GM21528 (cell line): ENCODE results near the gene R3HCC1L.

Experiments used
- ATAC-seq: cut with Tn5 transposase; IDR thresholded peaks from one replicate; pipeline ENCODE4 v1.9.1; 2021; ENCODE audit warnings: mild to moderate bottlenecking, moderate library complexity; ENCODE audit not compliant: unreplicated experiment, low FRiP score

Gene R3HCC1L

DNA sequence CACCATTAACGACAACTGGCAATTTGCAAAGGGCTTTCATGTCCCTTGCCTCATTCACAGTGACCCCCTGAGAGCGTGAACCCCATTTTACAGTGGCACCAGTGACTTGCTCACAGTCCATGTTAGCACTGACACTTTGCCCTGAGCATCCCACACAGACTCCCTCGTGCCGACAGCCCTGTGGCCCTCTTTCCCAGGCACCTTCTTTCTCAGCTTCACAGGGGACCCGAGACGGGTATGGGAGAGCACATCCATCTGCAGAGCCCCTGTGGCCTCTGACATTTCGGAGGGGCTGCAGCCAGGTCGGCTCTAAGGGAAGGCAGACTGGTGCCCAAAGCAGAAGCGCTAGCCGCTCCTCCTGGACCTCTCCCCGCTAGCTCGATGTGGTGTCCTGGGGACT, 122.7 kb downstream of the R3HCC1L start:
- ATAC-seq: no peak

DNA sequence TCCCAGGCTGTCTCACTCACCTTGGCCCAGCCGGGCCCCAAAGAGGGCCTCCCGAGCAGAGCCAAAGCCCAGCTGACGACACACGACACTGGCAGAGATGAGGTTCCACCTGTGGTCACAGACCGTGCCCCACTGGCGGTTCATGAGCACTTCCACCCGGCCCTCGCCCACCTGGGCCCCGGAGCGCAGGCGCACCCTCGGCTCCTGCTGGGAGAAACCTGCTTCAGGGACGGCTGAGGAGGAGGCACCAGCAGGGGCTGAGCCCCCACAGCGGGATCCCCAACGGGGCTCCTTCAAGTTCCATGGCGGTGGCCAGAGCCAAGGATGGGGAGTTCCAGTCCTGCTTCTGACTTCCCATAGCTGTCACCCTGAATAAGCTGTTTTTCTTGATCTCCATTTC, 123.5 kb downstream of the R3HCC1L start:
- no peak for ATAC-seq

DNA sequence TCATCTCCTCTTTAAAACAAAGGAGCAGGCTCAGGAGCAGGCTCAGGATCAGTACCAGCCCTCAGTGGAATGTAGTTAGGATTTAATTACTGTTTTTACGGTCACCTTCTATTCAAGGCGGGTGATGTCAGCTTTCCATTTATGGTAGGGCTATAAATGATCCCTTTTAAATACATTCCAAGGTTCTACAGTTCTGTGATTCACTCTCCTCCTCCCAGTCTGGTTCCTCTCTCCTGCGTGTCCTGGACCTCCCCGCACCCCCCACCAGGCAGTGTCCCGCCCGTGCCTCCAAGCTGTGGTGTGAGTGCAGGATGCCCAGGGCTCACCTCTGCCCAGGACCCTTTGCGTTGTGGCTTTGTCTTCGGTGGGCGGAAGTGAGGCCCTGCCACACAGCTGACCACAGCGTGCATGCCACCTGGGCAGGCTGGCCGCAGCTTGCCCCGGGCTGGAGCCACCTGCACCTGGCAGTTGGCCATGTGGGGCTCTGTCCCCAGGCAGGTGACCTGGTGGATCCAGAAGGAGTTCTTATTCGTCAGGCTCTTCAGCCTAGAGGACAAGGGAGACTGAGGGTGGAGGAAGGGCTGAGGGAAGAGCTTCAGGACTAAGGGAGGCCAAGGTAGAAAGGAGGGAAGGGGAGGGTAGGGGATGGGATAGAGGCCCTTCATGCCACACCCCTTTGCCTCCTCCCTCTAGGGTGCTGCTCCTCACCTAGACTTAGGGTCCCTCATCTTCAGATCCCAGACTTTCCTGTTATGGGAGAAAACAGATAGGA, 124.4 kb downstream of the R3HCC1L start:
- no peak for ATAC-seq

DNA sequence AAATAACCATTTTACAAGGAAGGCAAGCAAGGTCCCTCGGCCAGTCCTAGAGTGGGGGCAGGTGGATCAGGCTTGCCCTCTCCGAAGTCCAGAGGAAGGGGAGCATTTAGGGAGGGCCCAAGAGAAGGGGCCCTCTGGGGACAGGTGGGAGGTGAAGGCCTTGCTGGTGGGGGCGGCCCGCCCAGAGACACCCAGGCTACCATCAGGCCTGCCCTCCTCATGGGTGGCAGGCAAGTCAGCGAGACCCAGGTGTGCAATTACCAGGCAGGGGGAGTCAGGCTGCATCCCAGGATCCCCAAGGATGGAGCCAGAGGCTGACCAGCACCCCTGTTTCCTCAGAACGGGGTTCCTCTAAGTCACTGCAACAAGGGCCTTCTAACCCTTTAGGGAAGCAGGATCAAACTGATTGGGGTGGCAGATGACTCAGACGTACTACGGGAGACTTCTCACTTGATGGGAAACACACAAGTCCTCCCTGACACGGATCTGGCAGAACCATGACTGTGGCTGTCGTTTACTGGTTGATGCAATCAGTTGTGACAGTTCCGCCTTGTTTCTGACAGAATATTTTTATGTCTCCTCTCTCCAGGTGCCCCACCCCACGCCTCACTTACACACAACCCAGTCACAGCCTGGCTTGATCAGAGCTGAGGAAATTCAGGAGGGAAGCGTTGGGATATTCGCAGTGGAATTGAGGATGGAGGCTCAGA, 125.3 kb downstream of the R3HCC1L start:
- ATAC-seq: no peak

DNA sequence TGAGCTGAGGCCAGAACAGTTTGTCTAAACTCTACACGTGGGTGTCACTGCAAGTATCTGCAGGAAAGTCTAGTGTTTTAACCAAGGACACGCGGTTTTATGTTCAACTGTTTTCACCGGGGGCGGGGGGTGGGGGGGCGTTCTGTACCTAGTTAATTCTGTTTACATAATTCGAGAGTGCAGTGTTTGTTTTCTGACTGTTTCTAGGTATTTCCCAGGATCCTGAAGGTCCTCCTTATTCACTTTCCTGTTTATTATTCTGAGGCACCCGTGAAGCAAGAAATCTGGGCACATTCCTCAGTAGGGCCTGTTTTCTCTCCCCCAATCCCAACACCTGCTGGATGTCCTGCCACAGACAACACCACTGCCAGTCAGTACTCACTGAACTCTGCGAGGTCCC, 125.9 kb downstream of the R3HCC1L start:
- no peak for ATAC-seq

DNA sequence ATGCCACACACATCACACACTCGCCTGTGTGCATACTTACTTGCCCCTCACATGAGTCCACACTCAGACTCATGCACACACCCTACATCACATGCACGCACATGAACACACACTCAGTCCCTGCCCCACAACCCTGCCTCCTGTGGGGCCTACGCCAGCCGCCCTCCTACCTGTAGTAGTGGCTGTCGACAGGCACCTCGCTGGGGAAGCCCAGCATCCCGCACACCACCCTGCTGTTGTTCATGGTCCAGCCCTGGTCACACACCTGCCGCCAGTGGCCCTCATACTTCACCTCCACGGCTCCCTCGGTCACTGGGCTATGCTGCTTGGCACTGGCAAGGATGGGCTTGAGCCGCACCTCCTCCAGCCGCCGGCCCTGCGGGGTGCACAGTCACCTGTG, 126.3 kb downstream of the R3HCC1L start:
- ATAC-seq: no peak

DNA sequence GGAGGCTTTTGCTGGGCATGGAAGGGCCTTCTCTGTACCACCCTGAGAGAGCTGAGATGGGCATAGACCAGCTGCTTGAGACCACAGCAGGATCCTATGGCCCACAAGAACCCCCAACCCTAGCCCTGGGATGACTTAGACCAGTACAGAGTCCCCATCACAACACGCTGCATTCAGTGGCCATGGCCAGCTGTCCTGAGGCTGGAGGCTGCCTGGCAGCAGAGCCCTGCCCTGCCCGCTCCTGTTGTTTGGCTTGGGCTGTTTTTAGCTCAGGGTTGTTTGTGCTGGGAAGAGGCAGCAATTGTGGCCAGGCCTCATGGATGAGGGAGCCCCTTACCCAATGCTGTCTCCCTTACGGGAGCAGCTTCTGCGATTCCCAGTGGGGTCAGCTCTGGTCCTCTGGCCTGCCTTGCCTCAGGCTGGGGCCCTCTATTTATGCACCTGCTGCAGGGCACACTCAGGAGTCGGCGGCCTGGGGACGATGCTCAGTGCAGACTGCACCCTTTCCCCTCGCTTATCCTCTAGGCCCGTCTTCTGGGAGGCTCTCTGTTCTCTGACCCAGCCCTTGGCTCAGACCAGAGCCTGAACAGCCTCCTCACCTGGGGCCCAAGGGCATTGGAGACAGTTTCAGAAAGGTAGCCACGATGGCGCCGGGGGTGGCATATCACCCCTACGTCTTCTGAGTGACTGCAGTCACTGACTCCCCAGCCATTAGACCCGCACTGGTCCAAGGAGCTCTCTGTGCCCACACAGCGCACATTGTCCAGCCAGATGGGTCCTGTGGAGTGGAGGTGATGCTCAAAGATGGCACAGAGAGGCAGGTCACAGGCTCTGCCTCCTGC, 127.2 kb downstream of the R3HCC1L start:
- ATAC-seq: no peak

DNA sequence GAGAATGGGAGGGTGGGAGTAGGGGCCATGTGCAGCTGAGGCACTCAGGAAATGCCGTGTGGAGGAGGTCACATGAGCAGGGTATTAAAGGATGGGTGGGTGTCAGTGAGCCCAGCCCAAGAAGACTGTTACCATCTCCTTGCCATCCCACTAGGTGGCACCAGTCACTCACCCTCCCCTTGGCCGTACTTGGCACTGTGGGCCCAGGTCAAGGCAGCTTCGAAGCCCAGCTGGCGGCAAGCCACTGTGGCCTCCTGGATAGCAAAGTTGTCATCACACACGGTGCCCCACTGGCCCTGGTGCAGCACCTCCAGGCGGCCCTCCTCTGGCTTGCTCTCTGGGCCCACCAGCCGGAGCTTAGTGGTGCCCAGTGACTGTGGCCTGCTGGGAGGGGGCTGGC, 128.1 kb downstream of the R3HCC1L start:
- no peak for ATAC-seq

DNA sequence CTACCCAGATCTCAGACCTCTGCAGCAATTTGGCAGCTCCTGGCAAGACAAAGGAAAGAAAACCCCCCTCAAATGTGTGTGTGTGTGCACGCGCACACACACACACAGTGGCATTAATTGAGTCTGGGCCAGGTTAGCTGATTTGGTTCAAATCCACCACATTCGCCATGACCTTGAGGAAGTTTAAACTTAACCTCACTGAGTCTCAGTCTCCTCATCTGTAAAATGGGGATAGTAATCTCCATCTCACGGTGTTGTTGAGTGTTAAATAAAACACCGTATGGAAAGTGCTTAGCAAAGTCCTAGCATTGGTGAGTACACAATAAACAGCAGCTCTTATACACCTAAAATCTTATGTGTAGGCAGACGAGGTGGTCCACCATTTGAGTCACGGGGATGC, 128.6 kb downstream of the R3HCC1L start:
- no peak for ATAC-seq

DNA sequence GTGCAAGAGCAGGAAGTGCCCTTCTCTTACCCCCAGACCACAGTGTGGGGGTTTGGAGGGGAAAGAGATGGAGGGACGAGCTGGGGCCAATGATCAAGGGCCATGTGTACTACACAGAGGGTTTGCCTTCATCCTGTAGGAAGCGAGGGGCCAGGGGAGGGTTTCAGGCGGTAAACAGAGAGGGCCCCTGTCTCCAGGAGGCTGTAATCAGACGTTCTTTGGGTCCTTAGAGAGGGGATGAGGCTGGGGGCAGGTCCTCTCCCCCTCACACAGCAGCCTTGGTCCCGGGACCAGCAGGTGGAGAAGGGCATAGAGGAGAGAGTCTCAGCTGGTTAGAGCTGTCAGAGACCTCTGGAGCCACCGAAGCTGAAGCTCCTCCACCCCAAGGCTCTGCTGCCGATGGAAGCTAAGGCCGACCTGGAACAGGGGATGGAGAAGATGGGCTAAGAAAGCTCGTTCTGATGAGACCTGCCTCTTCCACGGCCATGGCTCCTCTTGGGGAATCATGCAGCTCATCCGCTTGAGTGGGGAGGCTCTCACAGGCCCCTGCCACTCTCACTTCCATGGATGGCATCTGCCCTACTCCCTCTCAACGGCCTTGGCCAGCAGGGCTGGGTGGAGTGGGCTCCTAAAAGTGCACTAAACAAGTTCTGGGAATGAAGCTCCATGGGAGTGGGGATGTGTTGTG, 130.1 kb downstream of the R3HCC1L start:
- no peak for ATAC-seq

DNA sequence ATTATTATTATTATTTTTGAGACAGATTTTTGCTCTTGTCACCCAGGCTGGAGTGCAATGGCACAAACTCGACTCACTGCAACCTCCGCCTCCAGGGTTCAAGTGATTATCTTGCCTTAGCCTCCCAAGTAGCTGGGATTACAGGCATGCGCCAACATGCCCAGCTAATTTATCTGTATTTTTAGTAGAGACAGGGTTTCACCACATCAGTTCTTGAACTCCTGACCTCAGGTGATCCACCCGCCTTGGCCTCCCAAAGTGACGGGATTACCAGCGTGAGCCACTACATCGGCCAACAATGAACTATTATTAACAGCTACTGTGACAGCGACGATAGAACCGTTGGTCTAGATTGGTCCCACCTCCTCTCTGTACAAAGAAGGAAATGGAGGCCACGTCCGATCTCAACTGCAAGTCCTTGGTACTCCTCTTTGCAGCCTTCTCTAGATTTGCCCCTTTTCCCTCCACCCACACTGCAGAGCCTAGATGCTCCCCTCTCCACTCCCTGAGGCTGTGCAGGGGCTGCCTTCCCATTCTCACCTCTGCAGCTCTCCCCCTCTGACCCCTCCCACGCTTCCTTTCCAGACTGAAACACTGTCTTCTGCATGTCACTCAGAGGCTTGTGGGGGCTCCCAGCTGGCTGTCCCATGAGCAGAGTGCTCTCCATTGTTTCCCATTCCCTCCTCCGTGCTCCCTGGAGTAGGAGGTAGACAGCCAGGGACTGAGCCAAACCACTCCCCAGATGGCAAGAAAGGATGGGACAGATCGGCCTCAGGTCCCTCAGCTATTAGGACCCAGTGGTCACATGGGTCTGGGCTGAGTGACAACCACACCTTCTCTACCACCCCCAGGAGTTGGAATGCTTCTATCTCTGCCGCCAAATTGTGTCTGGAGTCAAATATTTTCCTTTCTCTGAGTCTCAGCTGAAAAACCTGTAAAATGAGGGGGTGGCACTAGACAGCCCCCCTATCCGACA, 131.2 kb downstream of the R3HCC1L start:
- ATAC-seq: no peak

DNA sequence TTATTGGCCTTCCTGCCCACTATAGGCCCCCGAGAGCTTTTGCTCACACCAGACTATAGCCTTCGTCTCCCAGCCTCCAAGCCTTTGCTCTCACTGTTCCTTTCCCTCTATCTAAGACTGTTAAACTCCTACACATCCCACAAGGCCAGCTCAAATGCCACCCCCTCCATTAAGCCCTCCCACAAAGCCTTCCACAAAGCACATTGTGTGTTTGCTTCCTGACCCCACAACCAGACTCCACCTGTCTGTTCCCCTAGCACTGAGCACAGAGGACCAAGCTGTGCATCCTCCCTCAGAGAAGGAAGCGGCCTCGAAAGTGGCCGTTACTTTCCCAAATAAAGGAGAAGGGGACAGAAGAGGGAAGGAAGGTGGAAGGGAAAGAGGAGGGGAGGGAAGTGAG, 132.2 kb downstream of the R3HCC1L start:
- no peak for ATAC-seq

DNA sequence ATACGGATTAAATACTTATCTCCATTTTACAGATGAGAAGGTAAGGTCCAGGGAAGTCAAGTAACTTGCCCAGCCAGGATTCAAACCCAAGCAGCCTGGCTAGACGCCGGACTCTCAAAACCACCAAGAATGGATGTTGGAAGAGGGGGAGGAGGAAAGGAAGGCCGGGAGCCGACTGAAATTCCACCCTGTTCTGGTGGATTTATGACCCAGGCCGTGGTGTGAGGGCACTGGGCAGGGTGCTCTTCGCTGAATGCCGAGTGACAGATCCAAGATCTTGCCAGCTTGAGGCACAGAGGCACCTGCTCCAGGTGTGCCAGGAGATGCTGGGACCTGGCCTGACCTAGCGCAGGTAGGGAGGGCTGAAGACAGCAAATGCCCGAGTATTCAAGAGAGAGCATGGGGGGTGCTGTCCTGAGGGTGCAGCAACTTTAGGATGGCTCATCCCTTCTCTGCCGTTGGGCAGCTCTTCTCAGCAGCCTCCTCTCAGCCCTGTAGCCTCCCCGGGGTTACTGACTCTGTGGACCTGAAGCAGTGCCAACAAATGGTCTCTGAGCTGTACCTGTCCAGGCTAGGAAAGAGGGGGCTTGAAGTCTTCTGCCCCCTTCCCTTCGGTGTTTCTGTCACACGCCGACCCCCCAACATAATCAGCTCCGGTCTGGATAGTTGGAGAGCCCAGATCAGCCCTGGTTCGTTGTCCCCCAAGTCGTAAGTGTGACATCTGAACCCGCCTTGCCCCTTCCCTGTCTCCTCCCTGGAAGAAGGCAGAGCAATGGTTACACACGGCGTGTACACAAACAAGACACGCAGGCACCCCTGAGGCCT, 132.8 kb downstream of the R3HCC1L start:
- ATAC-seq: no peak

DNA sequence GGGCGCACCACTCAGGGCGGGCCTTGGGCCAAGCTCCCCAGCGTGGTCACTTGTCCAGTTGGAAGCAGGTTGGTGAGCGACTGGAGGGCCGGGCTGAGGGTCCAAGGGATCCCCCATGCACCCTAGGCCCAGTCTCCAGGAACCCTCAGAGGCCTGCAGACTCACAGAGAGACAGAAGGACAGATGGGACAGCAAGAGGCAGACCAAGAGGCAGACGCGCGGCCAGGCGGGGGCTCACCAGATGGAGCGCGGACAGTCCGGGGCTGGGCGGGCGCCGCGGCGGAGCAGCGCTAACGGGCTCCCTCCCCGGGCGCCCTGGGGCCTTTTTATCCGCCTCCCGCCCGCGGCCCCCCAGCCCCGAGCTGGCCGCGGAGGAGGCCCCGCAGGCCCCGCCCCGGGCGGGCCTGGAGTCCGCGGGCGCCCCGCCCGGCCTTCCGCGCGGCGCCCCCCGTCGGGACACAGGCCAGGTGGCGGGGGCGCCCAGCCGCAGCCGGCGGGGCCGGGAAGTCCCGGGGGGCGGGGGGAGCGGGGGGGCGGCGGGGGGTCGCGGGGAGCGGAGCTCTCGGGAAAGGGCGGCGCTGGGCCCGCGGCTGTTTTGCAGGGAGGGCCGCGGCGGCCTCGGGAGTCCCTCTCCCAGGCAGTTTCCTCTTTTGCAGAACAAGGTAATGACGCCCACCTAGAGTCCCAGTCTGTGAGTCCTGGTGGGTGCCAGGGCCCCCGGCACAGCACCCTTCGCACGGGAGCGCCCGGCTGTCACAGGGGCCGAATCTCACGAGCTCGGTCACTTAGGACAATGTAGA, 133.6 kb downstream of the R3HCC1L start, which contains the start of gene LOXL4:
Gene LOXL4, minus strand, starts transcription at position 301 of the 800 bp plus-strand sequence. CDS start 5,175 bp downstream, outside the sequence.
- ATAC-seq: no peak

DNA sequence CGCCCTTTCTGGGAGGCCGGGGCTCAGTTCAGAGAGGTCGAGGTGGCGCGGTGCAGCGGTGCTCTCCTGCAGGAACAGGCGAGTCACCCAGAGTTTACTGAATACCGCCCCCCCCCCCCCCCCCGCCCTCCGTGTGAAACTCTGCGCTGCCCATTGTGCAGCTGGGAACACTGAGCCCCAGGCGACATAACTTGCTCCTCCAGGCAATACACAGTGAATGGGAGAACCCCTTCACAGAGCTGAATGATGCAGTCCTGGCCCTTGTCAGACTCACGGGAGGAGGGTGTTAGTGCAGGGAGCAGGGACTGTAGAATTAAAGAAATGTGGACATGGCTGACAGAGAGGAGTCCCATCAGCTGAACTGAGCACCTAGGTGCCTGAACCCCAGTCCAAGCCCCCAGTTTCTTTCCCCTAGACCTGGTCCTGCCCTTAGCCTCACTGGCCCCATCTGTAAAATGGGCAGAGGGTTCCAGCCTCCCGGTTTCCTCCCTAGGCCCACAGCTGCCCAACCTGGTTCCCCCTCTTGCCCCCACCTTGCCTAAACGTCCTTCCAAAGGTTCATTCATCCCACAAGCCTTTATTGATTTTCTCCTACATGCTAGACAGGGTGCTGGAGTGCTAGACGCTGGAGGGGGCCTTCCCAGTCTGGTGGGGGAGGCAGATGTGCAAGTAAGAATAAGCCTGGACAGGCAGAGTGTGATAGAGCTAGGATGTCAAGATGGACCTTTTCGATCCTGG, 134.4 kb downstream of the R3HCC1L start:
- no peak for ATAC-seq

DNA sequence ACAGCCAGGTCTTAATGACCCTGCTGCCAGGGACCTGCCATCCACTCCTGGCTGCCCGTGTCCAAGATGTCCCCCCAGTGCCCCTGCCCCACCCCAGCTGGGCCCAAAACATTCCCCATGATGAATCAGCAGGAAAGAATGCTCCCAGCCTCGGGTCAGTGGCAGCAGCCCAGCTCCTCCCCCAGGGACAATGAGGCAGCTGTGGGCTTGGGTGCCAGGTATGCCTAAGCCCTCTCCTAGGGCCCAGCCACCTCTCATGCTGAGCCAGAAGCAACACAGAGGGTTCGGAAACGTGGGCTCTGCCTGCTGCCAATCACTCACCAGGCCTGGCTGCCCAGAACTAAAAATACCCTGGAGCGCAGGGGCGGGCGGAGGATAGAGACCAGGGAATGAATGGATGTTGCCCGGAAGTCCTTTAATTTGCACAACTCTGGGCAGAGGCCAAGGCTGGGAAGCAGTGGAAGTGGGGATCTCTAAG, 135.0 kb downstream of the R3HCC1L start:
- ATAC-seq: no peak
